Stimulated activated naive B cell treated with anti-CD40 and anti-IgM and Interleukin-4, amounts not matched to agents 10 μg/mL and 1 μg/mL and 100 μg/mL, for 72 hours (primary cell): Measurements from ENCODE around the gene ASTN2.
A peak's percentile ranks its signal among the peaks of the same experiment; 100 is the strongest.

Experiments used
- ATAC-seq, 2 donors: fragments of 150-1000 bp; cut with Tn5 transposase; replicated peaks; 2 replicates each; pipeline ENCODE4 v1.10.0; 2021; ENCODE audit warnings: moderate library complexity in 1 of 2
- DNase-seq: peaks from one replicate; pipeline ENCODE4 v3.0.0; 2021
- H3K27ac Mint-ChIP-seq: one replicate; pipeline ENCODE4 v1.8.0; 2022; ENCODE audit warnings: mild to moderate bottlenecking, mixed read lengths
- H3K27me3 Mint-ChIP-seq, 2 donors: one replicate each; pipeline ENCODE4 v1.8.0; 2022; ENCODE audit warnings: mixed read lengths in 2 of 2
- H3K36me3 Mint-ChIP-seq, 2 donors: one replicate each; pipeline ENCODE4 v1.8.0; 2022; ENCODE audit warnings: mixed read lengths in 2 of 2, mild to moderate bottlenecking in 1 of 2
- H3K4me1 Mint-ChIP-seq, 2 donors: one replicate each; pipeline ENCODE4 v1.8.0; 2022; ENCODE audit warnings: mixed read lengths in 2 of 2, mild to moderate bottlenecking in 1 of 2
- H3K4me3 Mint-ChIP-seq, 2 donors: one replicate each; pipeline ENCODE4 v1.8.0; 2022; ENCODE audit warnings: mild to moderate bottlenecking in 2 of 2, mixed read lengths in 2 of 2, moderate library complexity in 1 of 2
- H3K9me3 Mint-ChIP-seq, 2 donors: one replicate each; pipeline ENCODE4 v1.8.0; 2022; ENCODE audit warnings: mixed read lengths in 2 of 2, mild to moderate bottlenecking in 1 of 2

The ASTN2 gene, protein sequence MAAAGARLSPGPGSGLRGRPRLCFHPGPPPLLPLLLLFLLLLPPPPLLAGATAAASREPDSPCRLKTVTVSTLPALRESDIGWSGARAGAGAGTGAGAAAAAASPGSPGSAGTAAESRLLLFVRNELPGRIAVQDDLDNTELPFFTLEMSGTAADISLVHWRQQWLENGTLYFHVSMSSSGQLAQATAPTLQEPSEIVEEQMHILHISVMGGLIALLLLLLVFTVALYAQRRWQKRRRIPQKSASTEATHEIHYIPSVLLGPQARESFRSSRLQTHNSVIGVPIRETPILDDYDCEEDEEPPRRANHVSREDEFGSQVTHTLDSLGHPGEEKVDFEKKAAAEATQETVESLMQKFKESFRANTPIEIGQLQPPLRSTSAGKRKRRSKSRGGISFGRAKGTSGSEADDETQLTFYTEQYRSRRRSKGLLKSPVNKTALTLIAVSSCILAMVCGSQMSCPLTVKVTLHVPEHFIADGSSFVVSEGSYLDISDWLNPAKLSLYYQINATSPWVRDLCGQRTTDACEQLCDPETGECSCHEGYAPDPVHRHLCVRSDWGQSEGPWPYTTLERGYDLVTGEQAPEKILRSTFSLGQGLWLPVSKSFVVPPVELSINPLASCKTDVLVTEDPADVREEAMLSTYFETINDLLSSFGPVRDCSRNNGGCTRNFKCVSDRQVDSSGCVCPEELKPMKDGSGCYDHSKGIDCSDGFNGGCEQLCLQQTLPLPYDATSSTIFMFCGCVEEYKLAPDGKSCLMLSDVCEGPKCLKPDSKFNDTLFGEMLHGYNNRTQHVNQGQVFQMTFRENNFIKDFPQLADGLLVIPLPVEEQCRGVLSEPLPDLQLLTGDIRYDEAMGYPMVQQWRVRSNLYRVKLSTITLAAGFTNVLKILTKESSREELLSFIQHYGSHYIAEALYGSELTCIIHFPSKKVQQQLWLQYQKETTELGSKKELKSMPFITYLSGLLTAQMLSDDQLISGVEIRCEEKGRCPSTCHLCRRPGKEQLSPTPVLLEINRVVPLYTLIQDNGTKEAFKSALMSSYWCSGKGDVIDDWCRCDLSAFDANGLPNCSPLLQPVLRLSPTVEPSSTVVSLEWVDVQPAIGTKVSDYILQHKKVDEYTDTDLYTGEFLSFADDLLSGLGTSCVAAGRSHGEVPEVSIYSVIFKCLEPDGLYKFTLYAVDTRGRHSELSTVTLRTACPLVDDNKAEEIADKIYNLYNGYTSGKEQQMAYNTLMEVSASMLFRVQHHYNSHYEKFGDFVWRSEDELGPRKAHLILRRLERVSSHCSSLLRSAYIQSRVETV (N-terminal part only)

DNA sequence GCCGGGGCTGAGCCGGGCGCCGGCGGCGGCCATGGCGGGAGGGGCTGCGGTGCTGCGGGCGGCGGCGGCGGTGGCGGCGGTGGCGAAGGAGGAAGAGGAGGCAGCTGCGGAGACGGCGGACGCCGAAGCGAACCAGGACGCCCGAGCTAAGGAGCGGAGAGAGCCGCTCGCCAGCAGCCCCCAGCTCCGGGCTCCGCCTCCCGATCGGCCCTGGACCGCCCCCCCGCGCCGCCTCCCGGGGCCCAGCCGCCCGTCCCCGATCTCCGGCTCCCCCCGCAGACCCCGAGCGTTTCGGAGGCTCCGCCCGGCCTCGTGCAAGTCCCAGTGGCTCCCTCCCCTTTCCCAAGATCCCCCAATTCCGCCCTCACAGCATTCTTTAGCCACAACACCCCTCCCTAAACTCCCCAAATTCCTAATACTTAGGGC, at the start of gene ASTN2:
Gene ASTN2, minus strand, starts transcription at position 152 of the 426 bp plus-strand sequence. Its CDS starts 119 bp downstream, at position 33.
- ATAC-seq (no peak), DNase-seq (no peak)
- Mint-ChIP-seq H3K4me1 (peaks cover 0 to 1% of the 10 kb centered on the region in 2 donors), H3K9me3 (peaks cover 0 to under 1% of the 10 kb centered on the region in 2 donors), H3K36me3 (no peaks in the 10 kb centered on the region), H3K27me3 (peaks cover 21 to 40% of the 10 kb centered on the region in 2 donors), H3K27ac (no peak within 1 kb of the TSS), H3K4me3 (peak within 1 kb of the TSS; percentile 23 to 43)

DNA sequence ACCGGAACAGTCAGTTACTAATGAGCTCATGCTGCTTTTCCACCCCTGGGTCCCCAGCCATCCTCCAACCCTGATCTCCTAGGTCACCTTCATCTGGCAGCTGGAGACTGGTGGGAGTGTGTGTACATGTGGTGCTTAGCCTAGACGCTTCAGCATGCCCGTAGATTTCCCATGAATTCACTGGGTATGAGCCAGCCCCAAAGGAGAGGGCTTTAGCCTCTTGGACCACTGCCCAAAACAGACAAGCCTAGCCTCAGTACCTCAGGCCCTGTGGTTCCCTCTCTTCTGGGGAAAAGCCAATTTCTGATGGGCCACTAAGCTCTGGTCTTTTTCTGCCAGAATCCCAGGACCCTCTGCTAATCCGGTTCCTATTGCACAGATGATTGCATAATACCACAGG, 48.0 kb upstream of the ASTN2 start:
- no peaks in the 10 kb centered on the region for H3K36me3 Mint-ChIP-seq
- H3K27ac Mint-ChIP-seq = no peak overlapping the region
- no peaks in the 10 kb centered on the region for H3K27me3 Mint-ChIP-seq
- ATAC-seq (no peak), DNase-seq (no peak)
- no peaks in the 10 kb centered on the region for H3K4me1 Mint-ChIP-seq
- H3K9me3 Mint-ChIP-seq = peaks cover 0 to 4% of the 10 kb centered on the region in 2 donors
- no peak overlapping the region for H3K4me3 Mint-ChIP-seq

DNA sequence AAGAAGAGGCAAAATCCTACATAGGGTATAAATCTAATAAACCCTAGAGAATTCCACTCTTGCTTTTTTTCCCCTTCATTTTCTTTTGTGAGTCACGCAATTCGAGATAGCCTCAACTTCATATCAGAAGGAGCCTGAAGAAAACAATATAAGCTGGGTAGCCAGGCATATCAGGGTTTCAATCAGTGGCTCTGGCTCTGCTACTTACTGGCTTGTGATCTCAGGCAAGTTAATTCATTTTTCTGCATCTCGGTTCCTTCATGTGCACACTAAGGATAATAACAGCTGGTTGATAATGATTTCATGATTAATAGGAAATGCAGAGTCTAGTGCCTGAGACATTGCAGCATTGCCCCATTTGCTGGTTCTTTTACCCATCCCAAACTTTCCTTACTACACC, 46.5 kb upstream of the ASTN2 start:
- Mint-ChIP-seq H3K27ac (no peak overlapping the region), H3K4me3 (no peak overlapping the region), H3K4me1 (no peaks in the 10 kb centered on the region), H3K9me3 (peaks cover 0 to 4% of the 10 kb centered on the region in 2 donors), H3K27me3 (no peaks in the 10 kb centered on the region), H3K36me3 (no peaks in the 10 kb centered on the region)
- ATAC-seq = no peak
- DNase-seq = no peak

DNA sequence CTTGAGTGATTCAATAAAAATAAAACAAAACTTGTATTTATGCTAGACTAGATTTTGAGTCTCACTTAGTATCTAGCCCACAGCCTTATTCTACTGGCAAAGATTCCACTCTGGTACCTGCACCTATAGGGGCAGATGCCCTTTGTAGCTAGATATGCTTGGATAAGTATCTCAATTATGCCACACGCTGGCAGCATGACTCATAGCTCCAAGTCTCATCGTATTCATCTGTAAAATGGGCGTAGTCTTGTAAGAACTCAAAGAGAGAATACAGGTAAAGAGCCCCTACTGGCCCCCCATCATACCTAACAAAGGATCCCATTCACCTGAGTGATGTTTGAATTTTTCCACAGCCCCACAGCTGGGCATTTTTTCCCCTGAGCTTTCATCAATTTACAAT, 45.9 kb upstream of the ASTN2 start:
- ATAC-seq (no peak), DNase-seq (no peak)
- no peak overlapping the region for H3K4me3 Mint-ChIP-seq
- no peak overlapping the region for H3K27ac Mint-ChIP-seq
- H3K36me3 Mint-ChIP-seq = no peaks in the 10 kb centered on the region
- peaks cover 0 to 4% of the 10 kb centered on the region in 2 donors for H3K9me3 Mint-ChIP-seq
- no peaks in the 10 kb centered on the region for H3K4me1 Mint-ChIP-seq
- no peaks in the 10 kb centered on the region for H3K27me3 Mint-ChIP-seq

DNA sequence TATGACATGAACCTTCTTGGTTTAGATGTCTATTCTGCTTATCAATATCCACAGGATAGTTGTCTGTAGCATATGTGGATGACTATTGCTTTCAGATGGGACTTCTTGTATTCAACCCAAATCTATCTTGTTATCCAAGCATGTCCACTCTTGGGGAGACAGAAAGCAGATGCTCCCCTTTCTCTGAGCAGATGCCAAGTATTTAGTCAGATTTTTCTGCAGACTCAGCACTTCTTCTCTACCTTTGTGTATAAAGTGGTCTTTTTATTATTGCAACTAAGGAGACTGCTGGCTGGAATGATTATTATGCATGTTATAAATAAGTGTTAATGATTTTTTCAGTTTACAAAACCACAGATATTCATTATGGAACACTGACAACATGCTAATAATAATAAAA, 45.1 kb upstream of the ASTN2 start:
- Mint-ChIP-seq H3K9me3 (peaks cover 0 to 4% of the 10 kb centered on the region in 2 donors), H3K36me3 (no peaks in the 10 kb centered on the region), H3K4me3 (no peak overlapping the region), H3K27ac (no peak overlapping the region), H3K4me1 (no peaks in the 10 kb centered on the region), H3K27me3 (no peaks in the 10 kb centered on the region)
- DNase-seq (no peak), ATAC-seq (no peak)

DNA sequence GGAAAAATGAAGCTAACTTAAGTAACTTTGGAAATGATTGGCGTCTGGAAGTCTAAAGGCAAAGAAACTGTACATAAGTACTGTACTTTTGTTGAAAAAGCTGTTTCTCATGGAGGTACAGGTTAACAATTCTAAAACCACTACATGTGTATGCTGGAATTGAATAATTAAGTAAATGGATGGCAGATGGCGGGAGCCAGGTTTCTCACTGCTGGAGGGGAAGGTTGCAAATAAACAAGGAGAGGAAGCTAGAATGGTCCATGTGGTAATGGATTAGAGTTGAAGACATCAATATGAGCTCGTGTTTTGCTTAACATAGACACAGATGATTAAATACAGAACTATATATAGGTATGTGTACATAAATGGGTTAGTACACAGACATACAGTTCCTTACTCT, 43.2 kb upstream of the ASTN2 start:
- Mint-ChIP-seq H3K27me3 (no peaks in the 10 kb centered on the region), H3K4me3 (no peak overlapping the region), H3K4me1 (no peaks in the 10 kb centered on the region), H3K27ac (no peak overlapping the region), H3K36me3 (no peaks in the 10 kb centered on the region), H3K9me3 (peaks cover 0 to 2% of the 10 kb centered on the region in 2 donors)
- DNase-seq (no peak), ATAC-seq (no peak)

DNA sequence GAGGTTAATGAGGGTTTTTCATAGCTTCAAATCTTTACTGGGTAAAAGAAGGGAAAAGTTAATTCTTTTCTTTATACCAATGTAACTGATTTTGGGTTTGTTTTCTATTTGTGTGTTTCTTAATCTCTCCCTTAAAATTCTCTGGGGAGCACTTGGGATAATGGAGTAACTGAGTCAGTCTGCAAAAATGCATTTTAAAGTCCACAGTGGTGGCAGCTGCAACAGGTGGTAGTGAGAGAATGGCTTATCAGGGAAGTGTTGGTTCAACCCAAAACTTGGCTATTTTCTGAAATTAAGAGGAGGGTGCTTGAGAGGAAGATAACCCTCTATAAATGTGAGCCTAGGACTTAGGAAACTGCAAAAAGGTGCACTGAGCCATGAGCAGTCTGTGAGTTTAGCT, 39.9 kb upstream of the ASTN2 start:
- H3K4me1 Mint-ChIP-seq = no peaks in the 10 kb centered on the region
- H3K4me3 Mint-ChIP-seq = no peak overlapping the region
- H3K36me3 Mint-ChIP-seq = no peaks in the 10 kb centered on the region
- no peak for ATAC-seq
- no peaks in the 10 kb centered on the region for H3K27me3 Mint-ChIP-seq
- H3K27ac Mint-ChIP-seq = no peak overlapping the region
- H3K9me3 Mint-ChIP-seq = peaks cover 0 to 2% of the 10 kb centered on the region in 2 donors
- no peak for DNase-seq

DNA sequence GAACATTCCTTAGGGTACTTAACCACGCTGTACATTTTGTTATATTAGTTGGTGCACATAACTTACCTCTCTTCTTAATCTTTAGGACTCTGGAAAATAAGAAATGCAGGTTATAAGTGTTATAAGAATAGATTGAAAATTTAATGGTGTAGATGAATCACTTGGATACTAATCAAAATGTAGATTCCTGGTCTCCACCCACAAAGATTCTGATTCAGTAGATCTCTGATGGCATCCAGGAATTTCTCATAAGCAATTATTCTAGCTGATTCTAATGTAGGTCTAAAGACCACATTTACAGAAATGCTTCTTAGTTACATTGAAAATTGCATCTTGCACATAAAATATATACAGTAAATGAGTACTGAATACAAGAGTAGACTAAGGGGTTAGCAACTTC, 38.9 kb upstream of the ASTN2 start:
- H3K4me3 Mint-ChIP-seq = no peak overlapping the region
- H3K4me1 Mint-ChIP-seq = no peaks in the 10 kb centered on the region
- H3K27me3 Mint-ChIP-seq = no peaks in the 10 kb centered on the region
- DNase-seq (no peak), ATAC-seq (no peak)
- no peaks in the 10 kb centered on the region for H3K36me3 Mint-ChIP-seq
- H3K9me3 Mint-ChIP-seq = no peaks in the 10 kb centered on the region
- H3K27ac Mint-ChIP-seq = no peak overlapping the region

DNA sequence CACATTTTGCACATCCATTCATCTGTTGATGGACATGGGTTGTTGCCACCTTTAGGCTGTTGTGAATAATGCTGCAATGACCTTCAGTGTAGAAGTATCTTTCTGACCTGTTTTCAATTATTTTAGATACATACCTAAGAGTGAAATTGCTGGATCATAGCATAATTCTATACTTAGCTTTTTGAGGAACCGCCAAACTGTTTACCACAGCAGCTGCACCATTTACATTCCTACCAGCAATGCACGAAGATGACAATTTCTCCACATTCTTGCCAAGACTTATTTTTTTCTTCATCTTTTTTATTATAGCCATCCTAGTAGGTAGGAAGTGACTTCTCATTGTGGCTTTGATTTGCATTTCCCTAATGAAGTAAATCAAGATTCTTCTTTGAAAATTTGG, 36.5 kb upstream of the ASTN2 start:
- H3K9me3 Mint-ChIP-seq = no peaks in the 10 kb centered on the region
- peaks cover 0 to 2% of the 10 kb centered on the region in 2 donors for H3K27me3 Mint-ChIP-seq
- H3K27ac Mint-ChIP-seq = no peak overlapping the region
- ATAC-seq = no peak
- H3K36me3 Mint-ChIP-seq = no peaks in the 10 kb centered on the region
- no peak overlapping the region for H3K4me3 Mint-ChIP-seq
- H3K4me1 Mint-ChIP-seq = no peaks in the 10 kb centered on the region
- no peak for DNase-seq

DNA sequence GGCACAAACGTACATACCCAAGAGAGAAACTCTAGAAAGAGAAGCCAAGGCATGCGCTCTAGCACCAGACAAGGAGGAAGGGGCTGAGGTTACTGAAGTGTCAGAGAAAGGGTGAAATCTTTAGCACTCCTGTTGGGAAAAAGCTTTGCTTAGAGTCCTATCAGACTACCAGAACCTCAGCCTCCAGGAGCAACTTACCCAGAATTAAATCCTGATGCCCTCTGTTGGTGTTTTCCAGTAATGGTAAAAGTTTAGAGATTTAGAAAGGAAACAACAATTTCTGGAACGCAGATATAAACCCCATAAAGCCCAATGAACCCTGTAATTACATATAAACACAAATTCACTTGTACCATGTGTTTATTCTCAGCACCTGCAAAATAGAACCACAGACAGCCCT, 33.2 kb upstream of the ASTN2 start:
- H3K27ac Mint-ChIP-seq = no peak overlapping the region
- H3K4me1 Mint-ChIP-seq = no peaks in the 10 kb centered on the region
- H3K9me3 Mint-ChIP-seq = no peaks in the 10 kb centered on the region
- peaks cover 0 to 4% of the 10 kb centered on the region in 2 donors for H3K27me3 Mint-ChIP-seq
- DNase-seq (no peak), ATAC-seq (no peak)
- no peak overlapping the region for H3K4me3 Mint-ChIP-seq
- no peaks in the 10 kb centered on the region for H3K36me3 Mint-ChIP-seq

DNA sequence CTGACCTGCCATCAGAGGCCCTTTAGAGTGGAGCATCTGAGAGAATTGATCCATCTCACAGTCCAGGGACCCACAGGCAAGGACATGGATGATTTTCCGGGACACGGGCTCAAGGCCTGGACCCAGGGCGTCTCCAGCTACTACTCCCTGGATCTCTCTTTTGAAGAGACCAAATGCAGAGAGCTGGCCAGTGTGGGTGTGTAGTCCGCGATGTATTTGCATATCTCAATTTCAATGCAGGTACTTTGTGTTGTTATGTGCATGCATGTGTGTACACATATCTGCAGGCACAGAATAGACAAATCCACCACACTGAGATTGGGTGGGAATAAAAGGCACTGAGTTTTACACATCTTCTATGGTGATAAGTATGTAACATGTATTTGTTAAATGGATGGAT, 30.8 kb upstream of the ASTN2 start:
- Mint-ChIP-seq H3K27ac (no peak overlapping the region), H3K27me3 (peaks cover 0 to 4% of the 10 kb centered on the region in 2 donors), H3K36me3 (no peaks in the 10 kb centered on the region)

DNA sequence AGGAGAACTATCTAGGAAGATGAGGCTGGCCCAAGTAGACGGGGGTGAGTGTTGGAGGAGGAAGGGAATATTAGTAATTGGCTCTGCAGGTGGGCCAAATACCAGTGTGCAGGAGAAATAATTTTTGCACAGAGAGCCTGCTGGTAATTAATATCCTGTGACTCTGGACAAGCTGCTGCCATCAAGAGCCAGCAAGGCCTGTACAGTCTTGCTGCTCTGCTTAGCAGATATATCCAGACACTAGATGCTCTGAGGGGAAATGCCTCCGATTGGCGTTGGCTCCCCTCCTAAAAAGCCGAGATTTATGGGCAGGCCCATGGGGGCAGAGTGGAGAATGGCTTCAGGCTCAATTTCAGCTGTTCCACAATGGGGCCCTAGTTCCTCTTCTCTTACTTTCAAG, 29.6 kb upstream of the ASTN2 start:
- no peak for DNase-seq
- no peaks in the 10 kb centered on the region for H3K9me3 Mint-ChIP-seq
- no peak overlapping the region for H3K27ac Mint-ChIP-seq
- ATAC-seq = no peak
- H3K4me1 Mint-ChIP-seq = no peaks in the 10 kb centered on the region
- H3K27me3 Mint-ChIP-seq = peaks cover 0 to 4% of the 10 kb centered on the region in 2 donors
- H3K4me3 Mint-ChIP-seq = no peak overlapping the region
- no peaks in the 10 kb centered on the region for H3K36me3 Mint-ChIP-seq

More for the DNA sequence above, 30.8 kb upstream of the ASTN2 start:
- no peaks in the 10 kb centered on the region for H3K4me1 Mint-ChIP-seq
- ATAC-seq = no peak
- DNase-seq = no peak
- no peaks in the 10 kb centered on the region for H3K9me3 Mint-ChIP-seq
- no peak overlapping the region for H3K4me3 Mint-ChIP-seq

DNA sequence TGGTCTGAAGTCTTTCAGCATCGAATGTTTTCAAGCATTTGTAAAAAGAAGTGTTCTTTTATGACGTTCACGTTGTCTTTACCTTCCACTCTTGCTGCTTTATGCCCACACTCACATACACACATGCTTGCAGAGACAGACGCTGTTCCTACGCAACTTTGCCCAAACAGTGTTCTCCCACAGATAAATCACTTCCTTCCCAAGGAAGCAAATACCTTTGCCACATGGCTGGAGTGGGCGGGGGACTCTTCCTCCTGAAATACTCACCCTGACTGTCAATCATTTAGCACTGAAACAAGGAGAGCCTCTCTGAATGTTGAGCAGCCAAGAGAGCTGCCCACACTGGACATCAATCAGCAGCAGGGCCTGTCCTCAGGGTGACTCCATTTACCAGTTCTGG, 22.4 kb upstream of the ASTN2 start:
- Mint-ChIP-seq H3K27me3 (no peaks in the 10 kb centered on the region), H3K9me3 (peaks cover 0 to 2% of the 10 kb centered on the region in 2 donors), H3K4me1 (no peaks in the 10 kb centered on the region), H3K36me3 (no peaks in the 10 kb centered on the region), H3K27ac (no peak overlapping the region), H3K4me3 (no peak overlapping the region)
- DNase-seq (no peak), ATAC-seq (no peak)

DNA sequence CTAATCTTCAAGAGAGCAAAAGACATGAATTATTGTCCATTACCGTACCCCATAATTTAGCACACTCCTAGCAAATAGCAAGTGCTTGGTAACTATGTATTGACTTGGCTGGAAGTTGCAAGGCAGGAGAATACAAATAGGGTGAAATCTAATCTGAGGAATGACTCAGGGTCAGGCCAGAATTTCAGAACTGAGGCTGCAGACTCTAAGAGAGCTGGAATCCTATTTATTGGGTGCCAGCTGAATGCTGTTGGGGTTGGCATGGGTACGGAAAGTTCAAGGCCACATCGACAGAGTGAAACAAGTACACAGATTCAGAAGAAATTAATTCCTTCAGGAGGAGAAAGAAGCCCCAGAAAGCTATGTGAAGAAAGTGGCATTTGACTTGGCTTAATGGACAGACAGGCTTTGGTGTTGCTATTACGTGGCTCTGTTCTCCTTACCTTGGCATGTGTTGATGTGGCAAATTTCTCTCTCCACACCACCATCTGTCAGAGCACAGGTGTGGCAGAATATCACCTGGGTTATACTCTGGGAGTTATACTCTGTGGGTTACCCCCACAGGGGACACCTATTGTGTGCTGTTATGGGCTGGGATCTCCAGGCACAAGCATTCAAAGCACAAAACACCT, 20.9 kb upstream of the ASTN2 start:
- no peak overlapping the region for H3K4me3 Mint-ChIP-seq
- H3K27me3 Mint-ChIP-seq = peaks cover 0 to 4% of the 10 kb centered on the region in 2 donors
- peaks cover 0 to 3% of the 10 kb centered on the region in 2 donors for H3K9me3 Mint-ChIP-seq
- H3K27ac Mint-ChIP-seq = no peak overlapping the region
- ATAC-seq (no peak), DNase-seq (no peak)
- no peaks in the 10 kb centered on the region for H3K36me3 Mint-ChIP-seq
- H3K4me1 Mint-ChIP-seq = no peaks in the 10 kb centered on the region
